ENCODE results near the gene IFNGR2.
A peak's percentile ranks its signal among the peaks of the same experiment; 100 is the strongest.
"Not testable (repeated sequence)": the region's sequence is repeated elsewhere in the genome, so short reads cannot be mapped to it uniquely, and the experiment has no call there.

IFNGR2 gene

GRCh38 chr21:33360881-33361602, 42.2 kb upstream of the IFNGR2 start:
- DNase-seq (ENCODE audit: low read depth), result peak; percentile 27
- TF ChIP-seq CTCF (IDR thresholded peaks at IDR 0.05; ENCODE audit: control insufficient read depth, extremely low read depth, insufficient read depth), result peak; percentile 93
- H3K4me3 ChIP-seq (ENCODE audit: low read depth, low read length), result peak overlapping the region; percentile 10; the same call in 1 of the 2 replicates

GRCh38 chr21:33362044-33362555, 41.1 kb upstream of the IFNGR2 start:
- H3K4me3 ChIP-seq (ENCODE audit: low read depth, low read length), result peak overlapping the region; percentile 5; the same call in 1 of the 2 replicates
- no peak for TF ChIP-seq CTCF (IDR thresholded peaks at IDR 0.05; ENCODE audit: control insufficient read depth, extremely low read depth, insufficient read depth)
- DNase-seq (ENCODE audit: low read depth), result peak; percentile 28

GRCh38 chr21:33363911-33364609, 39.2 kb upstream of the IFNGR2 start:
- DNase-seq (ENCODE audit: low read depth), result not testable (repeated sequence)

GRCh38 chr21:33364830-33365229, 38.4 kb upstream of the IFNGR2 start:
- no peak for TF ChIP-seq CTCF (IDR thresholded peaks at IDR 0.05; ENCODE audit: control insufficient read depth, extremely low read depth, insufficient read depth)
- H3K4me3 ChIP-seq (ENCODE audit: low read depth, low read length), result no peak overlapping the region
- no peak for DNase-seq (ENCODE audit: low read depth)

More at GRCh38 chr21:33363911-33364609, 39.2 kb upstream of the IFNGR2 start:
- not testable (repeated sequence) for H3K4me3 ChIP-seq (ENCODE audit: low read depth, low read length)

GRCh38 chr21:33367309-33367973, 35.8 kb upstream of the IFNGR2 start:
- DNase-seq (ENCODE audit: low read depth), result no peak
- TF ChIP-seq CTCF (IDR thresholded peaks at IDR 0.05; ENCODE audit: control insufficient read depth, extremely low read depth, insufficient read depth), result no peak

GRCh38 chr21:33368124-33368523, 35.1 kb upstream of the IFNGR2 start:
- no peak for DNase-seq (ENCODE audit: low read depth)
- H3K4me3 ChIP-seq (ENCODE audit: low read depth, low read length), result no peak overlapping the region
- TF ChIP-seq CTCF (IDR thresholded peaks at IDR 0.05; ENCODE audit: control insufficient read depth, extremely low read depth, insufficient read depth), result no peak

More at GRCh38 chr21:33367309-33367973, 35.8 kb upstream of the IFNGR2 start:
- H3K4me3 ChIP-seq (ENCODE audit: low read depth, low read length), result no peak overlapping the region

- no peak overlapping the region for H3K4me3 ChIP-seq (ENCODE audit: low read depth, low read length)
- no peak for TF ChIP-seq CTCF (IDR thresholded peaks at IDR 0.05; ENCODE audit: control insufficient read depth, extremely low read depth, insufficient read depth)
- no peak for DNase-seq (ENCODE audit: low read depth)
Observed at GRCh38 chr21:33368576-33368975, 34.6 kb upstream of the IFNGR2 start.

All from LNCaP clone FGC (cell line).